ENCODE data around the gene ACP6. TPM values are rescaled to one million over a fixed set of nuclear protein-coding genes. Genes with fewer than 3 reads are reported as not detected.
A peak's percentile ranks its signal among the peaks of the same experiment; 100 is the strongest.
"Not testable (repeated sequence)": the region's sequence is repeated elsewhere in the genome, so short reads cannot be mapped to it uniquely, and the experiment has no call there.

The ACP6 gene
- 5.5 and 10.7 TPM in 2 replicates for total RNA-seq

DNA sequence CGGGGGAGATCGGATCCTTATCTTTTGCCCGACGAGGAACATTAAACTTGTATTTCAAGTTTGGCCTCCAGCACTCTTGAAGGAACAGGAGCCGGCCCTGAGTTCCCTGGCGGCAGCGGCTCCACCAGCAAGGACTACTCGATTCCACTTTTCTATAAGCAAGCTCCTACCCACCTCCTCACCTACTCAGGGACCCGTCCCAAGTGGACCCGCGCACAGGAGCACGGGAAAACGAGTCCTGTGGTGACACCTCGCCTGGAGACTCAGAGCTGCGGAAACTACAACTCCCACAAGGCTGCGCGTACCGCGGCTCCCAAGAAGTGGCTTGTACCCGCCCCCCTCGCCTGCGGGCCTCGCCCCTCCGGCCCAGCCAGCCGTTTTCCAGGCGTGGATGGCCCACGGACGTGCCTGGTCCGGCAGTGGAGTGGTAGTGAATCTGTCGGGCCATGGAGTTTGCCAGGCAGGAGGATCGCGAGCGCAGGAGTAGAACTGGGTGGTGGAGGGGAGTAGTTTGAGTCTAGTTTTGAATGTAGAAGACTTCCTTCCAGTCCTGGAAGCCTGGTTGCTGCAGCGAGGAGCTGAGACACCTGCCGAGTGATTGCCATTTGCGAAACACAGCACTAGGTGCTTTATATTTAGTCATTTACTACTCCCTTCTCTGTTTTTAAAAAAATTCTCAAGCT lies at the start of gene ACP6:
TSS of gene ACP6 (minus strand) at position 206 of the 683 bp plus-strand sequence. CDS start 476 bp downstream, outside the sequence.
- peak; percentile 79 for DNase-seq (ENCODE audit: extremely low read depth, low read depth, low spot score)

DNA sequence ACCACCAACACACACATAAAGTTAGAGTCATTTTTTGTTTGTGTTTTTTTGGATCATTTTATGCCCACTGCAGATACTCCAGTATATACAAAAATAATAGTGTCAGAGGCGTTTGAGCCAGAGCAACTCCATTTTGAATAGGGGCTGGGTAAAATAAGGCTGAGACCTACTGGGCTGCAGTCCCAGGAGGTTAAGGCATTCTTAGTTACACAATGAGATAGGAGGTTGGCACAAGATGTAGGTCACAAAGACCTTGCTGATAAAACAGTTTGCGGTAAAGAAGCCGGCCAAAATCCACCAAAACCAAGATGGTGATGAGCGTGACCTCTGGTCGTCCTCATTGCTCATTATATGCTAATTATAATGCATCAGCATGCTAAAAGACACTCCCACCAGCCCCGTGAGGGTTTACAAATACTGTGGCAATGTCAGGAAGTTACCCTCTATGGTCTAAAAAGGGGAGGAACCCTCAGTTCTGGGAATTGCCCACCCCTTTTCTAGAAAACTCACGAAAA lies 49.4 kb upstream of the ACP6 start:
- no peak for DNase-seq (ENCODE audit: extremely low read depth, low read depth, low spot score)

DNA sequence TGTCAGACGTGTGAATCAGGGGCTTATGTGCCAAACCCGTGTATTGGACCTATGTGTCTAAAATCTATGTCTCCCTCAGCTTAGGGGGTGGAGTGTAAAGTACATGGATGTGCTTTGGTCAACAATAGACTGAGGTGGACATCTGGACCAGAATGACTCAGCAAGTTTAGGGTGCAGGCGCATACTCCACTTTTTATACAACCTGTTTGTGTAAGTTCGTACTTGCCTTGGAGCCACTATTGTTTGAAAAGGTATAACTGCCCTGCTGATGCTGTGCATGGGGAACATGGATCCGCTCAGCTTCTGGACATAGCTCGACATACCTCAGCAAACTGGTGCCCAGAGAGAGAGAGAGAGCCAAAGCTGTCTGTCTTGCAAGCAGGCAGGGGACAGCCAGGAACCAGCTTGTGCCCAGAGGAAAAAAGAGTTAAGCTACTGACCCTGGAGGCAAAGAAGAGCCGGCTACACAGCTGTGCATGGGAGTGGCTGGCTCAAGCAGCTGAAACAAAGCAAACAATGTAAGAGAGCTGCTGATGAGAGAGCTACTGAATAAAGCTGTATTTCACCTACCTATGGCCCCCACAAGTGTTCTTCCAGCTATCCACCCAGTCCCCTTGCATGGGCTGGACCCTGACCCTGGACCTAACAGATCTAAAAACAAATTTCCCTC lies 48.8 kb upstream of the ACP6 start:
- no peak for DNase-seq (ENCODE audit: extremely low read depth, low read depth, low spot score)

DNA sequence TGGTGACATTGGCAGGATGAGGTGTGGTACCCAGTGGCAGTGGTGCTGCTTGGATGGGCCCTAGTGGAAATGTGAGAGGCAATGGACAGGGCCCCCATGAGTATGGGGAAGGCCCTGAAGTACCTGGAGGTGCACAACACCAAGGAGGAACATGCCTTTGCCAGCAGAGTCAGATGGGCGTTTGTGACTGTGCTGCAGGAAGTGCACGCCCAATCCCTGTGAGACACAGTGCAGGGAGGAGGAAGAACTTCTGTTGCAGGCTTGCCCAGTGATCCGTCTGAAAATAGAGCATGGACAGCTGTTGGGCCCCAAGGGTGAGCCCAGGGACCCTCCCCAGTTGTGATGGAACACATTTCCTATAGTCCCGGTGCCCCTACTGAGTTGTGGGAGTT lies 47.4 kb upstream of the ACP6 start:
- DNase-seq (ENCODE audit: extremely low read depth, low read depth, low spot score), result no peak

DNA sequence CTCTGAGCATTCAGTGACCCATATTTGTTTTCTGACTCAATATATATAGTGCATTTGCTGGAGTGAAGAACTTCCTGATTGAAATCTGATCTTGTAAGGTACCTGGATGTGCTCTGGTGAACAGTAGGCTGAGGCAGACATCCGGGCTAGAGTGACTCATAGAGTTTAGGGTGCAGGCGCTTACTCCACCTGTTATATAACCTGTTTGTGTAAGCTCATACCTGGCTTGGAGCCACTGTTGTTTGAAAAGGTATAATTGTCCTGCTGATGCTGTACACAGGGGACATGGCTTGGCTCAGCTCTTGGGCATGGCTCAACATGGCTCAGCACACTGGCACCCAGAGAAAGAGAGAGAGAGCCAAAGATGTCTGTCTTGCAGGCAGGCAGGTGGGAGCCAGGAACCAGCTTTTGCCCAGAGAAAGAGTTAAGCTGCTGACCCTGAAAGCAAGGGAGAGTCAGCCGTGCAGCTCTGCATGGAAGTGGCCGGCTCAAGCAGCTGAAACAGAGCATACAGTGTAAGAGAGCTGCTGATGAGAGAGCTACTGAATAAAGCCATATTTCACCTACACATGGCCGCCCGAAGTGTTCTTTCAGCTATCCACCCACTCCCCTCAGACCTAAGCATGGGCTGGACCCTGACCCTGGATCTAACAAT lies 46.9 kb upstream of the ACP6 start:
- DNase-seq (ENCODE audit: extremely low read depth, low read depth, low spot score), result no peak

DNA sequence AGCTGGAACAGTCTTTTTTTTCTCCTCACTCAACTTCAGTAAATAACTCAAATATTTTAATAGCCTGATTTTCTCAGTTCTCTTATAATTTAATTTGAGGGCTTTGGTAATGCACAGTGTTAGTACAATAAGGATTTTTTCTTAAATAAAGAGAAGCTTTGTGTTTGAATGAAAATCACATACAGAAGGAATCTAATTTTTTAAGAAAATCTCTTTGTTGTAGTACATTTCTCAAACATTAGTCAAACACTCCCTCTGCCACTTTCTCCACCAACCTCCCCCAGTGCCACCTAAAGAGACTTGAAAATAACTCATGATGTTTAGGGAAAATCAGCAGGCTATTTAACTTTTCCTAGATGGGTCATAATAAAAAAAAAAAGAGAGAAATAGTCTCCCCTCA lies 42.3 kb upstream of the ACP6 start:
- DNase-seq (ENCODE audit: extremely low read depth, low read depth, low spot score), result no peak

DNA sequence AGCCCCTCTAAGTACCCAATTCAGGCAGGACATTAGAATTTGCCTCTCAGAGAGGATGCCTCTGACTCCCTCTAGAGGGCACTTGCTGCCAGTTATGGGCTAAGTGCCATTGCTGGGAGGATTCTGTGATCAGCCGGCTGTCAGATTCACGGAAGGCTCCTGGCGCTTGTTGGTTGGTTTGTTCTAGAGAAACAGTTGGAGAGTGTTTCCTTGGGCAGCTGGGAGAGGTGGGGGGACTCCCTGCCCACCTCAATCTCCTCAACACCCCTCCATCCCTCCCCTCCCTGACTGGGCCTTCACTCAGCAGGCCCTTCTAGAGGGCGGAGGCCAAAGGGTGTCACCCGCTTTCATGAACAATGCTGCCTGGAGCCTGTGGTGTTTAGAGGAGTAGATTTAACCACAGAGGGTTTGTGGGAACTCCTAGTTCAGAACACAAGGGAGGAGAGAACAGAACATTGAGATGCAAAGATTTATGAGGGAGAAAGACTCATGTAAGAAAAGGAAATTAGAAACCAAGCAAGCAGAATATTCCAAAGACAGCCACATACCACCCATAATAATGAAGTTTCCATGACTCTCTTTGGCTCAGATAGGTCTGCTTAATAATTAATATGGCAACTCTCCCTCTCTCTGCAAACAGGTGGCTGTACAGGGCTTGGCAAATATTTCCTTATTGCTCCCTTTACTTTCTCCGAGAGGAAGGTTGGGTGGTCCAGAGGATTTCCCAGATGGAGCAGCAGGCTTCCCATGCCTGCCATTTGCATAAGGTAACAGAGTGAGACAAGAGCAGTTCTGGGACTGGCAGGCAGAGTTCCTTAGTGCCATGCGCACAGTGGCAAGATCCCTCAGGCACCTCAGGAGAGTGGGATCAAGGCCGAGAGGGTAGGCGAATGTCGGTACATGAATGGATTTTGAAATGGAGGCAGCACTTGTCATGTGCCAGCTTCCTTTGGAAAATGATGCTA lies 30.0 kb upstream of the ACP6 start:
- DNase-seq (ENCODE audit: extremely low read depth, low read depth, low spot score), result no peak

DNA sequence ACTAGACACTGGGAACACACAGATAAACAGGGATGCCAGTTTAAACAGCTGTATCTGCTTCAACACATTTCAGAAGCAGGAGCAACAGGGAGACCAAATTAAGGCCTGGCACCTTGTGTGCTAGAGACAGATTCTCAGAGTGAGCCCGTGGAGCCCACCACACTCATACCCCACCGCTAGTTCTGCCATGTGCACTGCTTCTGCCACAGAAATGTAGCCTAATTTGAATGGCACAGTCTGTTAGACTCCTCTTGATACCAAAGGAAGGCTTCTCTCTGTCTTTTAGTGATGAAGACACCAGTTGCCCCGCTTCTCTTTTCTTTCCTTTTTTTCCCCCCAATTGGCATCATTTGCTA lies 29.3 kb upstream of the ACP6 start:
- no peak for DNase-seq (ENCODE audit: extremely low read depth, low read depth, low spot score)

DNA sequence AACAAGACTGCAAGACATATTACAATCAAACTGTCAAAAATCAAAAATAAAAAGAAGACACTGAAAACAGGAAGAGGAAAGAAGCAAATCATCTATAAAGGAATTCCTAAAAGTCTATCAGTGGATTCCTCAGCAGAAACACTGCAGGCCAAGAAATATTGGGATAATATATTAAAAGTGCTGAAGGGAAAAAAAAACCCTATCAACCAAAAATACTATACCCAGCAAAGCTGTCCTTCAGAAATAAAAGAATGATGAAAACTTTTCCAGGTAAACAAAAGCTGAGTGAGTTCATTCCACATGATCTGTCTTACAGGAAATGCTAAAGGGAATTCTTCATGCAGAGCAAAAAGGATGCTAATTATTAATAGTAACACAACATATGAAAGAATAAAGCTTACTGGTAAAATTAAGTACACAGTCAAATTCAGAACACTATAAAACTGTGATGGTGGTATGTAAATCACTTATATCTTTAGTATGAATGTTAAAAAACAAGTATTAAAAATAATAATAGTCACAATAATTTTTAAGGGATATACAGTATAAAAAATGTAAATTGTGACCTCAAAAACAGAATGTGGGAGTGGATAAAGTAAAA lies 12.9 kb upstream of the ACP6 start:
- DNase-seq (ENCODE audit: extremely low read depth, low read depth, low spot score), result no peak

DNA sequence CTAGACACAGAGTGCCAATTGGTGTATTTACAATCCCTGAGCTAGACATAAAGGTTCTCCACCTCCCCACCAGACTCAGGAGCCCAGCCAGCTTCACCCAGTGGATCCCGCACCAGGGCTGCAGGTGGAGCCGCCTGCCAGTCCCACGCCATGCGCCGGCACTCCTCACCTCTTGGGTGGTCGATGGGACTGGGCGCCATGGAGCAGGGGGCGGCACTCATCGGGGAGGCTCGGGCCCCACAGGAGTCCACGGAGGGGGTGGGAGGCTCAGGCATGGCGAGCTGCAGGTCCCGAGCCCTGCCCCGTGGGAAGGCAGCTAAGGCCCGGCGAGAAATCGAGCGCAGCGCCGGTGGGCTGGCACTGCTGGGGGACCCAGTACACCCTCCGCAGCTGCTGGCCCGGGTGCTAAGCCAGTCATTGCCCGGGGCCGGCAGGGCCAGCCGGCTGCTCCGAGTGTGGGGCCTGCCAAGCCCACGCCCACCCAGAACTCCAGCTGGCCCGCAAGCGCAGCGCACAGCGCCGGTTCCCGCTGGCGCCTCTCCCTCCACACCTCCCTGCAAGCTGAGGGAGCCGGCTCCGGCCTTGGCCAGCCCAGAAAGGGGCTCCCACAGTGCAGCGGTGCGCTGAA lies 10.4 kb upstream of the ACP6 start:
- DNase-seq (ENCODE audit: extremely low read depth, low read depth, low spot score), result not testable (repeated sequence)

DNA sequence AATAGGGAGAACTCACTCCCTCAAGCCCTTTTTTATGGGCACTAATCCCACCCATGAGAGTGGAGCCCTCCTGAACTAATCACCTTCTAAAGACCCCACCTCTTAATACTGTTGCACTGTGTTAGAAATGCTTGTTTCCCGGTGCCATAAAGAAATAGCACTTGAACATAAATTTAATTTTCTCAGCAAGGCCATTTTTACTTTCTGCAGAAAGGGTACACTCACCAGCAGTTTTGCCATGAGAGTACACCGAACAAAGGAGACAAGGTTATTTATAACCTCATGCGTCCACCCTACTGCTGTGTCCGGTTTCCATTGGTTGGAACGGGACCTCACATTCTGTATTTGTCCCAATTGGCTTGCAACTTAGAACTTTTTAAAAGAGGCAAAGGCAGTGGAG lies 7.4 kb upstream of the ACP6 start:
- not testable (repeated sequence) for DNase-seq (ENCODE audit: extremely low read depth, low read depth, low spot score)

DNA sequence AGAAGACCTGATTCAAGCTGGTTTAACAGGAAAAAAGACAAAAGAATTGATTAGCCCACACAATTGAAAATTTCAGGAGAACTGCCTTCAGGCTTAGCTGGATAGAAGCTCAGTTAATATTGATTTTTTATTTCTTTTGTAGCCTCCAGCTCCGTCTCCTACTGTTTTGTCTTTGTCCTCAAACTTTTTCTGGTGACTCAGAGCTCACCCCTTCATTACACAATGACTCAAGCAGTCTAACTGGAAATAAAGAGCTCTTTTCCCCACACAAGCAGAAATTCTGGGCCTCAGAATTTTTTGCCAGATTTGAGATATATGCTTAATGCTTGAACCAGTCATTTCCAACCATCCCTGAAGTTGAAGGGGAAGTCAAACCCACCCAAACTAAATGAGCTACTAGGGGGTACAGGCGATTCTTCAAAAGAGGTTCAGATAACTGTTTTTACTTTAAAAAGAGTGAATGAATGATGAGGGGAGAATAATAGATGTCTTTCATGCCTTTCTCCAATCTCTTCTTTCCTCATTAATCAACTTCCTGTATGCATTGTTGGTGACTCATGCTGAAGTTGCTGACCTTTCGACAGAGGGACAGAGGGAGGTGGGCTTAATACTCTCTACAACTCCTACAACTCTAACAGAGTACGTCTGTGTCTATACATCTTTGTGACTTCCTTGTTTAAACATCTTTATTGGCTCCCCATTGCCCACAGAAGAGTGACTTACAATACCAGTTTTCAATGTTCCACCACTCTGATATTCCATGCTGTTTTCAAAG lies 6.2 kb upstream of the ACP6 start:
- no peak for DNase-seq (ENCODE audit: extremely low read depth, low read depth, low spot score)

DNA sequence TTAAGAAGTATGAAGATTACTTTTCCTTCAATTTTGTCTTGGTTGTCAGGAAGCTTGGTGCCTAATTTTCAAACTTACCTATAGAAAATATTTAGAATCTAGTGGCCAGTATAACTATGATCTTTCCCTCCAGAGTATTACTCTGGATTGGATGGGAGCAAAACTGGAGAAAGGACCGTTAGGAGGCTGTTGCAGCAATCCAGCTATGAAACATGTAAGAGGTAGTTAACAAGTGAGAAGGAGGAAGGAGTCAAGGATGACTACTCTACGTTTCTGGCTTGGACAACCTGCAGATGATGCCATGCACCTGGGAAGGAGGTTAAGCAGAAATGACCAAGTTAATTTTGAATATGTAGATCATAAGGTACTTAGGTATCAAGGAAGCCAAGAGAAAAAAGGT lies 3.5 kb upstream of the ACP6 start:
- DNase-seq (ENCODE audit: extremely low read depth, low read depth, low spot score), result no peak

DNA sequence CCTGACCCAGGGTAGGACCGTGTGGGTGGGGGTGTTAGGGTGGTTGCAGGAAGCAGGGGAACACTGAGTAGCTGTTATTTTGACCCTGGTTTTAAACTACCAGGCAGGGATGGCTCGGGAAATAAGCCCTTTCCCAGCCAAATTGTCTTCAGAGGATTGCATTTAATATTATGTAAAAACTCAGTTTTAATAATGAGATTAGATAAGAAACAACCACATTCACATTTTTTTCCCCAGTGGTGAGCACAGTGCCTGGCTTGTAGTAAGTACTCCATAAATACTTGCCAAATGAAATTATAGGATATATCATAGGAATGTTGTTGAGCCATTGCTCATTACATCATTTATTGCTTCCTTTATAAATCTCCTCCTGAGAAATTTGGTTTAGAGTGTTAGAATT lies 3.1 kb upstream of the ACP6 start:
- no peak for DNase-seq (ENCODE audit: extremely low read depth, low read depth, low spot score)

DNA sequence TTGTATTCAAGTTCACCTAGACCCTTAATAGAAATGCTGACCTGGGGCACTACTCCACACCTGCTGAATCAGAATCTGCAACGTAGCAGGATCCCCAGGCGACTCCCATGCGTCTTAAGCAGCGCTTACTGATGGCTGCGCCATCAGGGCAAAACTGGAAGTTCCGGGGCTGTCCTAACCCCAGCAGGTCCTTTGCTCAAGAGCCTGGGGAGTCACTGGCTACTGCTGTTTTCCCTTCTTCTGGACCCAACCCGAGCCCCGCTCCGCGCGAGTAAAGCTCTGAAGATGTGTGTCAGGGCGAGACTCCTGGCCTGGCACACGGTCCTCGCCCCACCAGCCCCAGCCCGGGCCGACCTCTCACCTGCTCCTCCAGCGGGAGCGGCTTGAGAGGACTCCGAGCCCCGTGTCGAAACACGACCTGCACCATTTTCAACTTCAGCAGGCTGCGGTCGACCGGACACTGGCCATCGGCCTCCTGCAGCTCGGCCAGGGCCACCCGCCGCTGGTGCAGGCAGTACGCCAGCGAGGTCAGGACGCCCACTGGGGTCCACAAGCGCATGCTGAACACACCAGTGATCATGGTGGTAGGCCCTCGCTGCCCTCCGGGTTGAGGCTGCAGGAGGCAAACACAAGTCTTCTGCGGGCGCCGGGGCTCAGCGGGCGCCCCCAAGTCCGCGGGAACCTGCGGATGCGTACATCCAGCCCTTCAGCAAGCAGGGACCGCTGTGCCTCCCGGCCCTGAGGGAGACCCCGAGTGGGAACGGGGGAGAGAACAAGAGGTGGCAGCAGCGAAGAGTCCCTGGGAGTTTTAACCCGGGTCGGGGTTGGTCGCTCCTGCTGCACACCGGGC lies 630 bp downstream of the ACP6 start:
- no peak for DNase-seq (ENCODE audit: extremely low read depth, low read depth, low spot score)

DNA sequence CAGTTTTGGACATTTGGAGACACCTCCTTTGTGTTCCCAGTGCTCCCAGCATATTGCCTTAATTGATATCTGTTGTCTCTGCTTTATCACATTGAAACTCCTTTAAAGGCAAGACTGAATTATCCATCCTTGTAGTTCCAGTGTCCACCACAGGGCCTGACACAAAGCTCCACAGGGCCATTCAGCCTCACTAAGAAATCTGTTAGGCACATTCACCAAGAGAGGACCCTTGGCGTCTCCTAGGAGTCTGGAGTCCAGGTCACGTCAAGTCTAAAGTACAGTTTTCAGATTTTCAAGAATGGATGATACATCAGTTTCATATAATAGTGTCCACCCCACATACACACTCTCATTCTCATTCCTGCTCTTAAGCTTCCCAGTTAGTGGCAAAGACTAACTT lies 4.8 kb downstream of the ACP6 start:
- DNase-seq (ENCODE audit: extremely low read depth, low read depth, low spot score), result no peak

DNA sequence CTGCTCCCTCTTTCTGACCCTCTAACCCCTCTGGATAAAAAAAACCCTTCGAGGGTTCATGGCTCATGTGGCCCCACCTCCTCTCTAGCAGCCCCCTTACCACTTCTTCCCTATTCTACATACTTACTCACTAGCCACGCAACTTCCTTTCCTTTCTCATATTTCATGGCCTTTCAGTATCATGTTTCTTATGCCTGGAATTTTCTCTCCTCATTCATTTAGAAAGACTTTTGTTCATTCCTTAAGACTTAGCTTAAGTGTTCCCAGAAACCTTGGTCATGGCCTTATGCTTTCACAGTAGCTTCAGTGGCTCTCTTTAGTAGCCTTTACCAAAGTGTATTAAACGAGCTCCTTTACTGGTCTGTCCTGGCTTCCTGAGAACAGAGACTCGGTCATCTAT lies 6.1 kb downstream of the ACP6 start:
- no peak for DNase-seq (ENCODE audit: extremely low read depth, low read depth, low spot score)

DNA sequence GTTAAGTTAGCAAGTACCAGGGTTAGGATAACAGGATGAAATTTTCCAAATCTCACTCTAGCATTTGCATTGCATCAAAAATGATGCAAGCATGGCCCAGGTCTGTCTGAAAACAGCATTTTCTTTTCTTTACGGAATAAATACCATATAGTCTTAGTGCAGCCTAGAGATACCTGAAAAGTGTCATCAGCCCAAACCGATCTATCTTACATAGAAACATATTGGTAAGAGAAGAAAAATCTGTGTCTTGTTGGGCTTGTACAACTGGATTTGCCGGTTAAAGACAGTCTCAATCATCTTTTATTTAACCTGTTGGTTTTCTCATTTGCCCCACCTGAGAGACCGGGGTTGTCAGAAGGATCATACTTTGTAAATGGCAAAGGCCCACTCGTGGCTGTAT lies 15.8 kb downstream of the ACP6 start:
- DNase-seq (ENCODE audit: extremely low read depth, low read depth, low spot score), result no peak

Data from glomerular endothelial cell (primary cell).